HG03135 (cell line): ENCODE data around the gene TEKT1.
"Not testable (repeated sequence)": the region's sequence is repeated elsewhere in the genome, so short reads cannot be mapped to it uniquely, and the experiment has no call there.

ENCODE experiments used
- ATAC-seq: cut with Tn5 transposase; IDR thresholded peaks from one replicate; pipeline ENCODE4 v1.9.1; 2021; ENCODE audit warnings: mild to moderate bottlenecking, moderate library complexity; ENCODE audit not compliant: unreplicated experiment

Gene TEKT1

GRCh38 chr17:6831661-6832263 lies at the start of gene TEKT1:
Gene TEKT1 (minus strand): TSS chr17:6831729. CDS start chr17:6830376, 1,353 bp downstream.
- ATAC-seq, result peak; percentile 57

DNA sequence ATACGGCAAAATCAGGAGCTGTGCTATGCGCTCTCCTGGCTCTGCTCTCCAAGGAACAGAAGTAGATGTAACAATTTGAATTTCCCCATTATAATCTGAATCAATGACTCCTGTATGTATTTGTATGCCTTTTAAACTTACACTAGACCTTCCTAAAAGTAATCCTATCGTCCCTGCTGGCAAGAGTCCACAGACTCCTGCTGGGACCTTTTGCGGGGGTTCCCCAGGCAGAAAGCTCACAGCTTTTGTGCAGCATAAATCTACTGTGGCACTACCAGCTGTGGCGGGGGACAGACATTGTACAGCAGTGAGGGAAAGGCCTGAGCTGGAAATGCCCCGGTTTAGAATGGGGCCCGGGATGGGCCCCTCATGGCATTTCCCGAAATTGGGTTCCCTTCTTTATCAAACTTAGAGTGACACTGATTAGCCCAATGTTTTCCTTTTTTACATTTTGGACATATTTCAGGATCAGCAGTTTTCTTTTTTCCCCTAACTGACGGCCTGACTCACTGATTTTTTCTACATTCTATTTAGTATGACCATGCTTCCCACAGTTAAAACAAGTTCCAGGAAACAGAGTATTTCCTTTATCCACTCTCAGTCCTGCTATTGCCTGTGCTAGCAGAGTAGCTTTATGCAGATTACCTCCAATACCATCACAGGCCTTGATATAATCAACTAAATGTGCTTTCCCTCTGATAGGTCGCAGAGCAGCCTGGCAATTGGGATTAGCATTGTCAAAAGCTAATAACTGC lies 47.9 kb upstream of the TEKT1 start:
- not testable (repeated sequence) for ATAC-seq

DNA sequence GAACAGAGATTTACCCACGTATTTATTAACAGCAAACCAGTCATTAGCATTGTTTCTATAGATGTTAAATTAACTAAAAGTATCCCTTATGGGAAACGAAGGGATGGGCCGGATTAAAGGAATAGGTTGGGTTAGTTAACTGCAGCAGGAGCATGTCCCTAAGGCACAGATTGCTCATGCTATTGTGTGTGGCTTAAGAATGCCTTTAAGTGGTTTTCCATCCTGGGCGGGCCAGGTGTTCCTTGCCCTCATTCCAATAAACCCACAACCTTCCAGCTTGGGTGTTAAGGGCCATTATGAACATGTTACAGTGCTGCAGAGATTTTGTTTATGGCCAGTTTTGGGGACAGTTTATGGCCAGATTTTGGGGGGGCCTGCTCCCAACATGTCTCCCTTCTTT lies 43.7 kb upstream of the TEKT1 start:
- ATAC-seq, result not testable (repeated sequence)

- no peak for ATAC-seq
Measured at GRCh38 chr17:6872936-6873335, 41.4 kb upstream of the TEKT1 start.

- ATAC-seq, result no peak
Measured at GRCh38 chr17:6870841-6871240, 39.3 kb upstream of the TEKT1 start.

DNA sequence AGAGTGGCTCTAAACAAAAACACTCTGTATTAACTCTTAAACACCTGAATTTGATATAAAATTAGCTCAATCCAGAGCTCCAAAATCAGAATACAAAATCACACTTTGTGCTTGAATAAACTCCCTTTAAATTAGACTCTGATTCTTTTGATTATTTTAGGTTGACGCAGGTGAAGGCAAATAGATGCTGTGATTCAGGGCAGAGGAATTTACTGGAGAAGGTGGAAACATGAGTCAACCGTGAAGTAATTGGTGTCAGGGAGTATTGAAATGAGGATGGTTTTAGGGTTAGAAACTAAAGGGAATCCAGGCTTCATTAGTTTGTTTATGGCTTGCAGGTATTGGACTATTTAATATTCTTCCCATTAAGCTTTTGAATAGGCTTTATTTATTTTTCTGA lies 37.1 kb upstream of the TEKT1 start:
- no peak for ATAC-seq

GRCh38 chr17:6867849-6868248 lies 36.3 kb upstream of the TEKT1 start:
- ATAC-seq, result no peak

GRCh38 chr17:6862825-6863224 lies 31.3 kb upstream of the TEKT1 start:
- no peak for ATAC-seq

DNA sequence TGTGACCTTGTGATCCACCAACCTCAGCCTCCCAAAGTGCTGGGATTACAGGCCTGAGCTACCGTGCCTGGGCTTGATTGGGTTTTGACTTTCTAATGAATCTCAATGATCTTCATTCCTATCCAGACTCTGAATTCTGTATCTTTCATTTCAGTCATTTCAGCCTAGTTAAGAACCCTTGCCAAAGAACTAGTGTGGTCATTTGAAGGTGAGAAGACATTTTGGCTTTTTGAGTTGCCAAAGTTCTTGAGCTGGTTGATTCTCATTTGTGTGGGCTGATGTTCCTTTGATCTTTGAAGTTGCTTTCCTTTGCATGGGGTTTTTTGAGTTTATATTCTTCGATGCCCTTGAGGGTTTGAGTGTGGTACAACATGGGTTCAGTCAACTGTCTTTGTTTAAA lies 30.6 kb upstream of the TEKT1 start:
- ATAC-seq, result no peak

DNA sequence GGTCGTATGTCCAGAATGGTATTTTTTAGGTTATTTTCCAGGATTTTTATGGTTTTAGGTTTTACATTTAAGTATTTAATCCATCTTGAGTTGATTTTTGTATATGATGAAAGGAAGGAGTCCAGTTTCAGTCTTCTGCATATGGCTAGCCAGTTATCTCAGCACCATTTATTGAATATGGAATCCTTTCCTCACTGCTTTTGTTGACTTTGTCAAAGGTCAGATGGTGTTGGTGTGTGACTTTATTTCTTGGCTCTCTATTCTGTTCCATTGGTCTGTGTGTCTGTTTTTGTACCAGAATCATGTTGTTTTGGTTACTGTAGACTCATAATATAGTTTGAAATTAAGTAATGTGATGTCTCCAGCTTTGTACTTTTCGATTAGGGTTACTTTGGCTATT lies 26.4 kb upstream of the TEKT1 start:
- no peak for ATAC-seq

DNA sequence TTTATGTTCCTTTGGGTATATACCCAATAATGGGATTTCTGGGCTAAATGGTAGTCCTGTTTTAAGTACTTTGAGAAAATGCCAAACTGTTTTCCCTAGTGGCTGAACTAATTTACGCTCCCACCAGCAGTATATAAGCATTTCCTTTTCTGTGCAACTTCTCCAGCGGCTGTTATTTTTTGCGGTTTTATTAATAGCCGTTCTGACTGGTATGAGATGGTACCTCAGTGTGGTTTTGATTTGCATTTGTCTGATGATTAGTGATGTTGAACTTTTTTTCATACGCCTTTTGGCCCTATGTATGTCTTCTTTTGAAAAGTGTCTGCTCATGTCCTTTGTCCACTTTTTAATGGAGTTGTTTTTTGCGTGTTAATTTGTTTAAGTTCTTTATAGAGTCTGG lies 25.8 kb upstream of the TEKT1 start:
- ATAC-seq, result no peak

GRCh38 chr17:6856051-6856450 lies 24.5 kb upstream of the TEKT1 start:
- ATAC-seq, result no peak

GRCh38 chr17:6853764-6854442 lies 22.4 kb upstream of the TEKT1 start:
- ATAC-seq, result no peak

GRCh38 chr17:6848545-6849179 lies 17.1 kb upstream of the TEKT1 start:
- not testable (repeated sequence) for ATAC-seq

GRCh38 chr17:6846138-6846537 lies 14.6 kb upstream of the TEKT1 start:
- not testable (repeated sequence) for ATAC-seq

DNA sequence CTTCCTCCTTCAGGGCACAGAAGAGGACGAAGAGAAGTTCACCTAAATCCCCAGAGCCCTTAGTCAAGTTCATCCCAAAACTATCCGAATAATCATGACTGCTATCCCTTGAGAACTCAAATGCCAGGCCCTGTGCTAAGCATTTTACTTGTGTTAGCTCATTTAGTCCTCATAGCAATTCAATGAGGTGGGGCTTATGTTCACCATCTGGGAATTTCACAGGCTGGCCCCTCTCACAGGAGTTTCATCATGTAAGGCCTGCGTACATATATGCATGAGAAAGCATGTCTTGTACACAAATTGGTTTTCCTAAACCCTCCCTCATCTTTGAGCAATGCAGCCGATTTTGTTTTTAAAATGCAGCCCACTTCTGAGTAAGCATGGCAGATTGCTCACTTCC lies 12.9 kb upstream of the TEKT1 start:
- ATAC-seq, result not testable (repeated sequence)

DNA sequence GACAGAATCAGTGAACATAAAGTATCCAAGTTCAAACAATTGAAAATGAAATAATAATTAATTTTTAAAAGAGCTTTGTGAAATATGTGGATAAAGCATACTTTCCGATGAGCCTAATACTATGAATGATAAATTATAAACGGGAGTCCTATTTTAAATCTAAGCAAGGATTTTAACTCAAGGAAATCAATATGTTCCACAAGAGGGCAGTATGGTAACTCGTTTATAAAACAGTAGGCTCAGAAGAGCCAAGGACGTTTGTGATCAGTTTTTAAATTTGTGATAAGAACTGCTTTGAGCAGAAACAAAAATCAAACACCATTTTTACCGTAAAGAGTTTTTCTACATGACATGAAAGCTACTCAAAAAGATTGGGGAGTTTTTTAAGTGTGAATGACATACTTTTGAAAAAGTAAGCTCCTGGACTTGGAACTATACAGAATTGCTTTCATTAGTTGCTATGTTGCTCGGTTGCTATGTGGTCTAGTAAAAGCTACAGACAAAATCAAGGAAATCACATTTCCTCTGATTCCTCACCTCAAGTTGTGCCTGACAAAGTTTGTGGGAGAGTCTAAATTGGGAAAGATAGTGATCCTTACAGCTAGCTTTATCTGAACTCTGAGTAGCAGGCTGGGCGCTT lies 11.8 kb upstream of the TEKT1 start:
- ATAC-seq, result no peak

DNA sequence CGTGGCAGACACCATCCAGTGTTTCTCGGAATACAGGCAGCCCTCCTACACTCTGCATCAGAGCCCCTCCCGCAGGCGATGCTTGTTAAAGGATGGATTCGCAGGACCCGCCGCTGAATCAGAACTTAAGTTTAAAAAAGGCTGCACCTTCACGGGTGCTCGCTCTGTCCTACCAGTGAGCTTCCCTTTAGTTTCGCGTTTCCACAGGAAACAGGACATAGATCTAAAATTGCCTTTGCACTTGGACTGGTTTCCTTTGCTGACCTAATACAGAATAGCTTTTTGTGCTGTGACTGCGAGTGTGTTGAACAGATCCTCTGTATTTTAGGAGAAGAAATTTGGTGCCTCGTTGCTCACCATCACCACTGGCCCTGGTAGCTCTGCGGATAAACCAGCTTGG lies 10.2 kb upstream of the TEKT1 start:
- not testable (repeated sequence) for ATAC-seq

GRCh38 chr17:6830383-6830986 lies 1.0 kb downstream of the TEKT1 start:
- ATAC-seq, result no peak

DNA sequence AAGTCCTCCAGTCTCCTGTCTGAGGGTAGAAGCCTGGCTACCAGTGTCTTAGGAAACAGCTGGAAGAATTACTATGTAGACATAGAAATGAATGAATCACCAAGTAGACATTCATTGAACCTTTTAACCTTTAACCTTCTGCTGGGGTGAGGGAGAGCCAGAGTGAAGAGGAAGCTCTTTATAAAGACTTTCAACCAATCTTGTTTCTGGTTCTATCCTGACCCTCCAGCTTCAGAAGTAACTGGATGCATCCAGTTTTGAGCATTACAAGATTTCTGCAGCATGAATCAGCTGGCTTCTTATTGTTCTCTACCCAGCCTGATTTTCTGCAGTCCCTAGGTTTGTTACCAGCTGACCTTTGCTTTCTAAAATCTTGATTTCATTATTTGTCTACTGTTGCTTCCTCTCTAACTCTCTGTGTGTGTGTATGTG lies 8.5 kb downstream of the TEKT1 start:
- ATAC-seq, result no peak

- ATAC-seq, result no peak
Measured at GRCh38 chr17:6818938-6819337, 12.6 kb downstream of the TEKT1 start.
